GM21515 (cell line): Measurements from ENCODE around the gene KRT36.

Source experiments
- ATAC-seq: cut with Tn5 transposase; IDR thresholded peaks from one replicate; pipeline ENCODE4 v1.9.1; 2021; ENCODE audit not compliant: unreplicated experiment

The KRT36 gene

GRCh38 chr17:41480136-41480535 lies 9.6 kb downstream of the KRT36 start:
- ATAC-seq = no peak

GRCh38 chr17:41478237-41478636 lies 11.5 kb downstream of the KRT36 start:
- no peak for ATAC-seq

GRCh38 chr17:41476866-41477815 lies 12.6 kb downstream of the KRT36 start:
- no peak for ATAC-seq

GRCh38 chr17:41475421-41475820 lies 14.3 kb downstream of the KRT36 start:
- ATAC-seq = no peak

GRCh38 chr17:41474863-41475262 lies 14.8 kb downstream of the KRT36 start:
- ATAC-seq = no peak

- ATAC-seq = no peak
These were observed 21.4 kb downstream of the KRT36 start for GRCh38 chr17:41468346-41468745.

GRCh38 chr17:41467561-41467960 lies 22.1 kb downstream of the KRT36 start:
- no peak for ATAC-seq

- ATAC-seq = no peak
These were observed 22.7 kb downstream of the KRT36 start, which contains the start of gene KRT32 for GRCh38 chr17:41466988-41467387. Gene KRT32 (minus strand): TSS chr17:41467386. CDS start chr17:41467325, 61 bp downstream.

- no peak for ATAC-seq
These were observed 25.0 kb downstream of the KRT36 start for GRCh38 chr17:41464682-41465081.

- ATAC-seq = no peak
These were observed 25.5 kb downstream of the KRT36 start for GRCh38 chr17:41464173-41464572.

GRCh38 chr17:41463746-41464145 lies 26.0 kb downstream of the KRT36 start:
- no peak for ATAC-seq

GRCh38 chr17:41462705-41463104 lies 27.0 kb downstream of the KRT36 start:
- no peak for ATAC-seq

- ATAC-seq = no peak
These were observed 32.0 kb downstream of the KRT36 start for GRCh38 chr17:41457676-41458075.

- no peak for ATAC-seq
These were observed 33.5 kb downstream of the KRT36 start for GRCh38 chr17:41456204-41456603.

- ATAC-seq = no peak
These were observed 34.5 kb downstream of the KRT36 start for GRCh38 chr17:41455236-41455635.

- no peak for ATAC-seq
These were observed 36.6 kb downstream of the KRT36 start for GRCh38 chr17:41453066-41453465.

GRCh38 chr17:41452281-41452680 lies 37.4 kb downstream of the KRT36 start:
- no peak for ATAC-seq

- ATAC-seq = no peak
These were observed 38.5 kb downstream of the KRT36 start for GRCh38 chr17:41451154-41451728.

- no peak for ATAC-seq
These were observed 40.7 kb downstream of the KRT36 start for GRCh38 chr17:41449008-41449407.

GRCh38 chr17:41448506-41448905 lies 41.2 kb downstream of the KRT36 start:
- ATAC-seq = no peak

- ATAC-seq = no peak
These were observed 42.9 kb downstream of the KRT36 start for GRCh38 chr17:41446806-41447205.

GRCh38 chr17:41444640-41445039 lies 45.1 kb downstream of the KRT36 start:
- no peak for ATAC-seq
